ENCODE measurements around the gene PCSK4.

The PCSK4 gene

GRCh38 chr19:1469255-1470054 lies 20.7 kb downstream of the PCSK4 start:
- no peak for DNase-seq

GRCh38 chr19:1468821-1469254 lies 21.3 kb downstream of the PCSK4 start:
- no peak for DNase-seq

GRCh38 chr19:1468274-1468820 lies 21.8 kb downstream of the PCSK4 start:
- DNase-seq = no peak

GRCh38 chr19:1467490-1468273 lies 22.5 kb downstream of the PCSK4 start:
- DNase-seq = no peak

GRCh38 chr19:1467215-1467489 lies 23.0 kb downstream of the PCSK4 start:
- no peak for DNase-seq

- DNase-seq = no peak
Observed at GRCh38 chr19:1466461-1467214, 23.5 kb downstream of the PCSK4 start.

- no peak for DNase-seq
Observed at GRCh38 chr19:1466018-1466460, 24.1 kb downstream of the PCSK4 start.

GRCh38 chr19:1465191-1466016 lies 24.7 kb downstream of the PCSK4 start:
- no peak for DNase-seq

GRCh38 chr19:1461862-1462261 lies 28.3 kb downstream of the PCSK4 start:
- no peak for DNase-seq

GRCh38 chr19:1460033-1460995 lies 29.8 kb downstream of the PCSK4 start:
- no peak for DNase-seq

GRCh38 chr19:1459479-1459878 lies 30.7 kb downstream of the PCSK4 start:
- DNase-seq = no peak

- DNase-seq = no peak
Observed at GRCh38 chr19:1457892-1458291, 32.3 kb downstream of the PCSK4 start.

- no peak for DNase-seq
Observed at GRCh38 chr19:1457031-1457739, 33.0 kb downstream of the PCSK4 start.

- no peak for DNase-seq
Observed at GRCh38 chr19:1456121-1456900, 33.8 kb downstream of the PCSK4 start.

GRCh38 chr19:1455336-1456120 lies 34.6 kb downstream of the PCSK4 start:
- no peak for DNase-seq

GRCh38 chr19:1455002-1455335 lies 35.2 kb downstream of the PCSK4 start:
- DNase-seq = no peak

- no peak for DNase-seq
Observed at GRCh38 chr19:1453525-1454364, 36.4 kb downstream of the PCSK4 start.
